IPS DF 4.7 (cell line): Measurements from ENCODE around the gene CT45A6.
"Not testable (repeated sequence)": the region's sequence is repeated elsewhere in the genome, so short reads cannot be mapped to it uniquely, and the experiment has no call there.

Experiments used
- DNase-seq: peaks from one replicate; pipeline ENCODE4 v3.0.0-alpha.2; 2013; ENCODE audit warnings: low spot score; ENCODE audit errors: extremely low read depth

Gene CT45A6

GRCh38 chrX:135802687-135803086, at the start of gene CT45A6:
Gene CT45A6, minus strand, starts transcription at chrX:135802787. Its CDS starts 3,794 bp downstream, at chrX:135798993.
- not testable (repeated sequence) for DNase-seq

DNA sequence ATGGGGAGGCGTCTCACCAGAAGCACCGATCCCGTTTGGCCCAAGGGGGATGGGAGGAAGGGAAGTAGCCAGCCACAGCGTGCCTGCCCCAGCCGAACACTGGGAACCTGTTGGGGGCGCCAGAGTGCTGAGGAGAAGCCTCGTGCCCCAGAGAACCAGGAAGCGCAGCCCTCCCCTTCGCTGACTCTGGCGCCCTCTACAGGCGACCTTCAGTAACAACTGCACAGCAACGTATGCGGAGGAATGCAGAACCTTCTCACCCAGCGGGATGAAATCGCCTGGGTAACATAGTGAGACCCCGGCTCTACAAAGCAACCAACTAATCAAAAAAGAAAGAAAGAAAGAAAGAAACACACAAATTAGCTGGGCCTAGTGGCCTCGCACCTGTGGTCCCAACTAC, 34.6 kb upstream of the CT45A6 start, which contains the start of gene CT45A7:
Gene CT45A7 (minus strand): TSS at position 101 of the 400 bp plus-strand sequence. CDS start 3,747 bp downstream, outside the sequence.
- not testable (repeated sequence) for DNase-seq

DNA sequence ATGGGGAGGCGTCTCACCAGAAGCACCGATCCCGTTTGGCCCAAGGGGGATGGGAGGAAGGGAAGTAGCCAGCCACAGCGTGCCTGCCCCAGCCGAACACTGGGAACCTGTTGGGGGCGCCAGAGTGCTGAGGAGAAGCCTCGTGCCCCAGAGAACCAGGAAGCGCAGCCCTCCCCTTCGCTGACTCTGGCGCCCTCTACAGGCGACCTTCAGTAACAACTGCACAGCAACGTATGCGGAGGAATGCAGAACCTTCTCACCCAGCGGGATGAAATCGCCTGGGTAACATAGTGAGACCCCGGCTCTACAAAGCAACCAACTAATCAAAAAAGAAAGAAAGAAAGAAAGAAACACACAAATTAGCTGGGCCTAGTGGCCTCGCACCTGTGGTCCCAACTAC, 17.3 kb upstream of the CT45A6 start, which contains the start of gene CT45A2:
Gene CT45A2 (minus strand): TSS at position 101 of the 400 bp plus-strand sequence. CDS start 3,747 bp downstream, outside the sequence.
- not testable (repeated sequence) for DNase-seq

- not testable (repeated sequence) for DNase-seq
Measured at GRCh38 chrX:135785403-135785802, 17.2 kb downstream of the CT45A6 start, which contains the start of gene CT45A5. Gene CT45A5, minus strand, starts transcription at chrX:135785503. Its CDS starts 3,774 bp downstream, at chrX:135781729.

GRCh38 chrX:135768091-135768490, 34.5 kb downstream of the CT45A6 start, which contains the start of gene CT45A3:
Gene CT45A3, minus strand, starts transcription at chrX:135768191. Its CDS starts 3,747 bp downstream, at chrX:135764444.
- DNase-seq, result not testable (repeated sequence)

DNA sequence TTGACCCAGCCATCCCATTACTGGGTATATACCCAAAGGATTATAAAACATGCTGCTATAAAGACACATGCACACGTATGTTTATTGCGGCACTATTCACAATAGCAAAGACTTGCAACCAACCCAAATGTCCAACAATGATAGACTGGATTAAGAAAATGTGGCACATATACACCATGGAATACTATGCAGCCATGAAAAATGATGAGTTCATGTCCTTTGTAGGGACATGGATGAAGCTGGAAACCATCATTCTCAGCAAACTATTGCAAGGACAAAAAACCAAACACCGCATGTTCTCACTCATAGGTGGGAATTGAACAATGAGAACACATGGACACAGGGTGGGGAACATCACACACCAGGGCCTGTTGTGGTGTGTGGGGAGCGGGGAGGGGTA, 57.8 kb downstream of the CT45A6 start:
- DNase-seq, result not testable (repeated sequence)
